Measurements from ENCODE around the gene CALML6.

GRCh38 chr1:1938276-1938573, 23.2 kb downstream of the CALML6 start:
- no peak for TF ChIP-seq CTCF (IDR thresholded peaks at IDR 0.05)
- no peak for TF ChIP-seq POLR2A (IDR thresholded peaks at IDR 0.05)

Data from Peyer's patch (tissue), 4 donors.